KOPT-K1 (cell line): ENCODE measurements around the gene EP400.

Source experiments
- H3K27ac ChIP-seq: fragments of 200-600 bp; sonication (generic); 2 replicates; pipeline ENCODE4 v1.5.1; 2016; ENCODE audit warnings: antibody characterized with exemption, mild to moderate bottlenecking, low read depth, low read length; ENCODE audit not compliant: poor library complexity, severe bottlenecking
- H3K36me3 ChIP-seq: fragments of 200-600 bp; sonication (generic); 2 replicates; pipeline ENCODE4 v1.5.1; 2017; ENCODE audit warnings: antibody characterized with exemption, mild to moderate bottlenecking, low read length, moderate library complexity; ENCODE audit not compliant: insufficient read depth
- H3K9me3 ChIP-seq: fragments of 200-600 bp; sonication (generic); 2 replicates; pipeline ENCODE4 v1.5.1; 2017; ENCODE audit warnings: antibody characterized with exemption, low read length, mild to moderate bottlenecking; ENCODE audit not compliant: insufficient read depth, poor library complexity, severe bottlenecking

Gene EP400

GRCh38 chr12:131909081-131909751 lies 40.5 kb upstream of the EP400 start:
- Histone ChIP-seq H3K9me3 (no peaks in the 10 kb centered on the region), H3K36me3 (peaks cover 71% of the 10 kb centered on the region), H3K27ac (no peak overlapping the region)

GRCh38 chr12:131909752-131910219 lies 40.0 kb upstream of the EP400 start:
- H3K36me3 ChIP-seq: peaks cover 76% of the 10 kb centered on the region
- no peaks in the 10 kb centered on the region for H3K9me3 ChIP-seq
- H3K27ac ChIP-seq: no peak overlapping the region

GRCh38 chr12:131910302-131911027 lies 39.3 kb upstream of the EP400 start:
- no peaks in the 10 kb centered on the region for H3K9me3 ChIP-seq
- H3K27ac ChIP-seq: no peak overlapping the region
- H3K36me3 ChIP-seq: peaks cover 83% of the 10 kb centered on the region

GRCh38 chr12:131911028-131911650 lies 38.6 kb upstream of the EP400 start:
- H3K27ac ChIP-seq: no peak overlapping the region
- H3K36me3 ChIP-seq: peaks cover 90% of the 10 kb centered on the region

GRCh38 chr12:131911851-131912477 lies 37.8 kb upstream of the EP400 start:
- Histone ChIP-seq H3K27ac (no peak overlapping the region), H3K9me3 (no peaks in the 10 kb centered on the region), H3K36me3 (peaks cover 91% of the 10 kb centered on the region)

More at GRCh38 chr12:131911028-131911650, 38.6 kb upstream of the EP400 start:
- no peaks in the 10 kb centered on the region for H3K9me3 ChIP-seq

- Histone ChIP-seq H3K36me3 (peaks cover 90% of the 10 kb centered on the region), H3K27ac (no peak overlapping the region), H3K9me3 (no peaks in the 10 kb centered on the region)
Measured at GRCh38 chr12:131912518-131913274, 37.0 kb upstream of the EP400 start.

- Histone ChIP-seq H3K27ac (no peak overlapping the region), H3K36me3 (peaks cover 96% of the 10 kb centered on the region)
Measured at GRCh38 chr12:131913666-131914065, 36.1 kb upstream of the EP400 start.

GRCh38 chr12:131914179-131914702 lies 35.5 kb upstream of the EP400 start:
- H3K27ac ChIP-seq: no peak overlapping the region
- peaks cover 96% of the 10 kb centered on the region for H3K36me3 ChIP-seq
- H3K9me3 ChIP-seq: no peaks in the 10 kb centered on the region

More at GRCh38 chr12:131913666-131914065, 36.1 kb upstream of the EP400 start:
- no peaks in the 10 kb centered on the region for H3K9me3 ChIP-seq

GRCh38 chr12:131915000-131915689 lies 34.6 kb upstream of the EP400 start:
- H3K27ac ChIP-seq: no peak overlapping the region
- H3K9me3 ChIP-seq: no peaks in the 10 kb centered on the region
- peaks cover 96% of the 10 kb centered on the region for H3K36me3 ChIP-seq

- Histone ChIP-seq H3K9me3 (no peaks in the 10 kb centered on the region), H3K36me3 (peaks cover 96% of the 10 kb centered on the region), H3K27ac (no peak overlapping the region)
Measured at GRCh38 chr12:131915823-131916222, 33.9 kb upstream of the EP400 start.

GRCh38 chr12:131916306-131917138 lies 33.2 kb upstream of the EP400 start:
- Histone ChIP-seq H3K27ac (no peak overlapping the region), H3K36me3 (peaks cover 96% of the 10 kb centered on the region), H3K9me3 (no peaks in the 10 kb centered on the region)

GRCh38 chr12:131917139-131917710 lies 32.5 kb upstream of the EP400 start:
- Histone ChIP-seq H3K27ac (no peak overlapping the region), H3K9me3 (no peaks in the 10 kb centered on the region), H3K36me3 (peaks cover 96% of the 10 kb centered on the region)
